B cell (primary cell): Measurements from ENCODE around the gene SNED1. TPM values are rescaled to one million over a fixed set of nuclear protein-coding genes. Genes with fewer than 3 reads are reported as not detected.
A peak's percentile ranks its signal among the peaks of the same experiment; 100 is the strongest.

Source experiments
- ATAC-seq: fragments of 200-7000 bp; cut with Tn5 transposase; one replicate; pipeline ENCODE4 v1.10.0; 2021; ENCODE audit warnings: low read depth, mild to moderate bottlenecking, moderate number of reproducible peaks, moderate library complexity
- CTCF ChIA-PET: fragments of 350-600 bp; sonication (Branson Sonifier 250); formaldehyde crosslinking; loops from one replicate; lab custom pipeline; 2021; ENCODE audit warnings: antibody characterized with exemption, inconsistent platforms; lab: Charles Lee
- POLR2A ChIA-PET: fragments of 350-600 bp; sonication (Branson Sonifier 250); formaldehyde crosslinking; loops from one replicate; lab custom pipeline; 2021; ENCODE audit warnings: antibody characterized with exemption; lab: Charles Lee
- DNase-seq: peaks from one replicate; pipeline ENCODE4 v3.0.0; 2013
- H2AFZ ChIP-seq: 2 replicates; pipeline ENCODE4 v1.6.1; 2012; ENCODE audit warnings: mild to moderate bottlenecking, low read depth, low read length; ENCODE audit not compliant: insufficient read depth, poor library complexity, severe bottlenecking
- H3K27ac ChIP-seq, 2 donors: 1 replicate in 1 of 2; 2 replicates in 1 of 2; pipeline ENCODE4 v1.5.1; 2012 to 2013; ENCODE audit warnings: low read length in 2 of 2, mild to moderate bottlenecking in 2 of 2, moderate library complexity in 1 of 2
- H3K27me3 ChIP-seq, 4 experiments: fragments of 200-600 bp in 1 of 4; sonication (generic) in 1 of 4; replicated peaks in 1 of 4; 1 replicate in 2 of 4; 2 replicates in 2 of 4; pipeline versions ENCODE4 v1.6.1 to v1.7.0; 2013 to 2016; ENCODE audit warnings: low read length in 3 of 4, mild to moderate bottlenecking in 2 of 4, mixed read lengths in 1 of 4, moderate library complexity in 1 of 4; ENCODE audit not compliant: insufficient read depth in 4 of 4, control insufficient read depth in 3 of 4; ENCODE audit errors: control extremely low read depth in 1 of 4
- H3K36me3 ChIP-seq, 2 experiments: replicated peaks in 1 of 2; 1 replicate in 1 of 2; 2 replicates in 1 of 2; pipeline versions ENCODE4 v1.6.1 to v1.7.1; 2013; ENCODE audit warnings: low read length in 1 of 2; ENCODE audit not compliant: insufficient read depth in 2 of 2, control insufficient read depth in 1 of 2; ENCODE audit errors: control extremely low read depth in 1 of 2, extremely low read depth in 1 of 2
- H3K4me1 ChIP-seq, 2 donors: fragments of 200-600 bp in 1 of 2; sonication (generic) in 1 of 2; 1 replicate in 1 of 2; 2 replicates in 1 of 2; pipeline versions ENCODE4 v1.5.1 to v1.6.1; 2013 to 2017; ENCODE audit warnings: low read length in 2 of 2; ENCODE audit not compliant: control insufficient read depth in 2 of 2, insufficient read depth in 2 of 2
- H3K4me2 ChIP-seq: replicated peaks from 2 replicates; pipeline ENCODE3; 2012; ENCODE audit warnings: mild to moderate bottlenecking, low read depth, low read length; ENCODE audit not compliant: poor library complexity, severe bottlenecking
- H3K4me3 ChIP-seq, 5 experiments: fragments of 200-600 bp in 1 of 5; sonication (generic) in 1 of 5; 1 replicate in 3 of 5; 2 replicates in 2 of 5; pipeline versions ENCODE4 v1.5.1 to v1.7.0; 2011 to 2016; ENCODE audit warnings: low read length in 4 of 5, mild to moderate bottlenecking in 4 of 5, low read depth in 2 of 5, control low read depth in 1 of 5, moderate library complexity in 1 of 5; ENCODE audit not compliant: insufficient read depth in 1 of 5; ENCODE audit errors: control extremely low read depth in 1 of 5, extremely low read depth in 1 of 5
- H3K79me2 ChIP-seq: fragments of 200-600 bp; sonication (generic); one replicate; pipeline ENCODE4 v1.6.0; 2016; ENCODE audit warnings: low read length; ENCODE audit not compliant: control insufficient read depth, insufficient read depth
- H3K9ac ChIP-seq: fragments of 200-600 bp; sonication (generic); 2 replicates; pipeline ENCODE4 v1.6.1; 2017; ENCODE audit warnings: mild to moderate bottlenecking, low read length, moderate library complexity
- H3K9me3 ChIP-seq, 3 donors: one replicate each; pipeline versions ENCODE4 v1.6.1 to v1.7.1; 2013; ENCODE audit warnings: low read length in 2 of 3; ENCODE audit not compliant: control insufficient read depth in 2 of 3, insufficient read depth in 1 of 3; ENCODE audit errors: control extremely low read depth in 1 of 3
- H4K20me1 ChIP-seq: 2 replicates; pipeline ENCODE4 v1.6.0; 2012; ENCODE audit warnings: mild to moderate bottlenecking, low read length; ENCODE audit not compliant: insufficient read depth, control insufficient read depth, poor library complexity, severe bottlenecking
- H3K27ac Mint-ChIP-seq: one replicate; pipeline ENCODE4 v1.8.0; 2021; ENCODE audit warnings: mixed read lengths
- H3K27me3 Mint-ChIP-seq: one replicate; pipeline ENCODE4 v1.8.0; 2021; ENCODE audit warnings: mixed read lengths
- H3K4me1 Mint-ChIP-seq: one replicate; pipeline ENCODE4 v1.8.0; 2021; ENCODE audit warnings: mixed read lengths
- H3K4me3 Mint-ChIP-seq: one replicate; pipeline ENCODE4 v1.8.0; 2021; ENCODE audit warnings: mixed read lengths
- H3K9me3 Mint-ChIP-seq: one replicate; pipeline ENCODE4 v1.8.0; 2022; ENCODE audit warnings: mixed read lengths; ENCODE audit not compliant: insufficient read depth
- CTCF ChIP-seq: fragments of 200-600 bp; IDR thresholded peaks from one replicate; pipeline ENCODE4 v1.8.0; 2022; ENCODE audit warnings: antibody characterized with exemption, mild to moderate bottlenecking
- EZH2 ChIP-seq: IDR thresholded peaks from 2 replicates; pipeline ENCODE4 v1.6.1; 2012; ENCODE audit warnings: borderline replicate concordance, low read depth, mild to moderate bottlenecking, moderate library complexity, low read length; ENCODE audit not compliant: insufficient read depth, poor library complexity, severe bottlenecking
- WGBS: methylation state at CpG from one replicate; pipeline ENCODE4 v1.1.5; 2013; ENCODE audit warnings: missing lambda C conversion rate; ENCODE audit not compliant: insufficient coverage; 5-methylcytosine and 5-hydroxymethylcytosine counted together
- intact Hi-C: fragments of 100-400 bp; cut with micrococcal nuclease; formaldehyde crosslinking; loops from one replicate; pipeline ENCODE4 v1.10.0; 2022
- polyA plus RNA-seq: library from polyadenylated mRNA; depleted of rRNA; stranded (reverse); fragments of >200 nt; gene quantifications from 2 replicates; pipeline ENCODE4 v1.2.3, GENCODE V29; 2012
- total RNA-seq, 2 donors: library from RNA; stranded (reverse); fragments of 120-200 nt in 1 of 2; gene quantifications; 1 replicate in 1 of 2; 2 replicates in 1 of 2; pipeline versions ENCODE4 v1.2.3 to v1.2.4, GENCODE V29; 2013 to 2022

The SNED1 gene
- total and polyA plus RNA-seq, 2 donors (not counting 1 experiment from before 2014, with no cell fraction given), result 25.5 to 336 TPM

- no peaks in the 10 kb centered on the region for H3K79me2 ChIP-seq
- no peak overlapping the region for H3K27ac ChIP-seq
- no peaks in the 10 kb centered on the region for H3K9me3 Mint-ChIP-seq
- peak; percentile 10 for TF ChIP-seq CTCF
- TF ChIP-seq EZH2, result no peak
- H3K4me1 Mint-ChIP-seq, result no peaks in the 10 kb centered on the region
- H3K9me3 ChIP-seq, result peaks cover 0 to 22% (median 0%) of the 10 kb centered on the region in 3 donors
- no peaks in the 10 kb centered on the region for H4K20me1 ChIP-seq
- no peak overlapping the region for H3K27ac Mint-ChIP-seq
- no peaks in the 10 kb centered on the region for H3K4me1 ChIP-seq
- intact Hi-C loops, result no loop called here
- H3K36me3 ChIP-seq, result no peaks in the 10 kb centered on the region
- POLR2A ChIA-PET, result no interaction called here
- ATAC-seq (peak; percentile 45), DNase-seq (no peak)
- no peak overlapping the region for H2AFZ ChIP-seq
- H3K4me3 ChIP-seq, result no peak overlapping the region
- WGBS, result 91% methylated on average over 13 of the region's 17 CpGs
- peaks cover 0 to 4% (median 0%) of the 10 kb centered on the region in 4 experiments for H3K27me3 ChIP-seq
- H3K4me3 Mint-ChIP-seq, result no peak overlapping the region
- H3K4me2 ChIP-seq, result no peak overlapping the region
- no peak overlapping the region for H3K9ac ChIP-seq
- H3K27me3 Mint-ChIP-seq, result peaks cover 6% of the 10 kb centered on the region
- CTCF ChIA-PET, result no interaction called here
Observed at GRCh38 chr2:240989451-240990265, 8.8 kb upstream of the SNED1 start.

- peaks cover 0 to 4% (median 0%) of the 10 kb centered on the region in 4 experiments for H3K27me3 ChIP-seq
- no peak overlapping the region for H3K4me3 ChIP-seq
- no peaks in the 10 kb centered on the region for H3K4me1 ChIP-seq
- TF ChIP-seq EZH2 (no peak), CTCF (no peak)
- no peaks in the 10 kb centered on the region for H3K36me3 ChIP-seq
- Mint-ChIP-seq H3K4me1 (no peaks in the 10 kb centered on the region), H3K9me3 (no peaks in the 10 kb centered on the region), H3K27ac (no peak overlapping the region), H3K4me3 (no peak overlapping the region), H3K27me3 (peaks cover 9% of the 10 kb centered on the region)
- ChIA-PET CTCF (interaction anchor here (0.5 kb wide), 1 partner anchor 173 kb away, joined by 3 read pairs; no protein-coding TSS in a partner anchor), POLR2A (no interaction called here)
- H4K20me1 ChIP-seq, result no peaks in the 10 kb centered on the region
- 71% methylated on average over 2 of the region's 2 CpGs for WGBS
- H3K9me3 ChIP-seq, result peaks cover 0 to 22% (median 0%) of the 10 kb centered on the region in 3 donors
- H2AFZ ChIP-seq, result no peak overlapping the region
- DNase-seq, result no peak
- H3K79me2 ChIP-seq, result no peaks in the 10 kb centered on the region
- no peak overlapping the region for H3K27ac ChIP-seq
- H3K9ac ChIP-seq, result no peak overlapping the region
- intact Hi-C loops, result no loop called here
- no peak overlapping the region for H3K4me2 ChIP-seq
- ATAC-seq, result no peak
Observed at GRCh38 chr2:240990266-240990529, 8.2 kb upstream of the SNED1 start.
